Osteoblast (primary cell): ENCODE measurements around the gene ABCC1. TPM values are rescaled to one million over a fixed set of nuclear protein-coding genes. Genes with fewer than 3 reads are reported as not detected.

Source experiments
- DNase-seq: peaks from one replicate; pipeline ENCODE4 v3.0.0; 2011; ENCODE audit warnings: low spot score, mixed read lengths; ENCODE audit not compliant: insufficient read length; ENCODE audit errors: missing footprints
- H2AFZ ChIP-seq: 2 replicates; pipeline ENCODE4 v1.6.0; 2011; ENCODE audit warnings: mild to moderate bottlenecking, low read length
- H3K27ac ChIP-seq: 2 replicates; pipeline ENCODE4 v1.5.1; 2011; ENCODE audit warnings: mild to moderate bottlenecking, low read depth, low read length, moderate library complexity
- H3K27me3 ChIP-seq: 2 replicates; pipeline ENCODE4 v1.6.0; 2012; ENCODE audit warnings: mild to moderate bottlenecking, control low read depth, inconsistent platforms, low read length, moderate library complexity; ENCODE audit not compliant: insufficient read depth
- H3K36me3 ChIP-seq: 2 replicates; pipeline ENCODE4 v1.5.1; 2011; ENCODE audit warnings: mild to moderate bottlenecking, low read length, control low read depth, moderate library complexity; ENCODE audit not compliant: insufficient read depth
- H3K4me1 ChIP-seq: 2 replicates; pipeline ENCODE4 v1.5.1; 2011; ENCODE audit warnings: mild to moderate bottlenecking, low read length, control low read depth, moderate library complexity; ENCODE audit not compliant: insufficient read depth
- H3K4me2 ChIP-seq: 2 replicates; pipeline ENCODE4 v1.6.0; 2011; ENCODE audit warnings: mild to moderate bottlenecking, low read length; ENCODE audit not compliant: insufficient read depth
- H3K4me3 ChIP-seq: fragments of 200-600 bp; sonication (generic); 3 replicates; pipeline ENCODE4 v1.5.1; 2012; ENCODE audit warnings: mild to moderate bottlenecking, low read length, inconsistent platforms; ENCODE audit not compliant: insufficient read depth
- H3K79me2 ChIP-seq: 2 replicates; pipeline ENCODE4 v1.6.0; 2012; ENCODE audit warnings: mild to moderate bottlenecking, low read length, control low read depth, inconsistent platforms; ENCODE audit not compliant: insufficient read depth
- H3K9me3 ChIP-seq: 2 replicates; pipeline ENCODE4 v1.5.1; 2011; ENCODE audit warnings: low read depth, low read length, control low read depth
- H4K20me1 ChIP-seq: 2 replicates; pipeline ENCODE4 v1.6.0; 2012; ENCODE audit warnings: mild to moderate bottlenecking, low read length, control low read depth; ENCODE audit not compliant: insufficient read depth
- CTCF ChIP-seq: IDR thresholded peaks from 2 replicates; pipeline ENCODE4 v1.5.1; 2011; ENCODE audit warnings: mild to moderate bottlenecking, low read depth, low read length, moderate library complexity; ENCODE audit errors: extremely low read depth
- total RNA-seq: library from RNA; depleted of rRNA; stranded (reverse); fragments of >200 nt; gene quantifications from 2 replicates; pipeline ENCODE4 v1.2.3, GENCODE V29; 2012

Gene ABCC1
- total RNA-seq, 1 donor = 33.7 TPM

GRCh38 chr16:15963307-15963910 is 14.0 kb downstream of the ABCC1 start:
- H3K79me2 ChIP-seq = peaks cover 93% of the 10 kb centered on the region
- H3K4me1 ChIP-seq = peaks cover 11% of the 10 kb centered on the region
- H3K9me3 ChIP-seq = no peaks in the 10 kb centered on the region
- H4K20me1 ChIP-seq = peaks cover 60% of the 10 kb centered on the region
- DNase-seq = no peak
- H3K4me3 ChIP-seq = no peak overlapping the region
- no peak for TF ChIP-seq CTCF
- H3K36me3 ChIP-seq = no peaks in the 10 kb centered on the region
- H3K27ac ChIP-seq = no peak overlapping the region
- no peak overlapping the region for H2AFZ ChIP-seq
- no peaks in the 10 kb centered on the region for H3K27me3 ChIP-seq
- H3K4me2 ChIP-seq = no peak overlapping the region

DNA sequence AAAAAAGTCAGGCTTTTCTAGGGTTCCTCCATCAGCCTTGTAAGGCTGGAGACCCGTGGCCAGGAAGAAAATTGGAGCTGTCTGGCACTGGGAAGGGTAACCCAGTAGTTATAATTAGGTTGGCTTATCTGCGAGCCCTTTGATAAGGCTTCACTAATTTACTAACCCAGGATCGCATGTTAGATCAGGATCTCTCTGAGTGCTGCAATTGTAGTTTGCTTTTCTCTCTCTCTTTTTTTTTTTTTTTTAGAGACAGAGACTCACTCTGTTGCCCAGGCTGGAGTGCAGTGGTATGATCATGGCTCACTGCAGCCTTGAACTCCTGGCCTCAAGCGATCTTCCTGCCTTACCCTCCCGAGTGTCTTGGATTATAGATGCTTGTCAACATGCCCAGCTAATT is 17.0 kb downstream of the ABCC1 start:
- H3K27ac ChIP-seq = peak overlapping the region; percentile 30
- H3K4me2 ChIP-seq = no peak overlapping the region
- H4K20me1 ChIP-seq = peaks cover 35% of the 10 kb centered on the region

GRCh38 chr16:15966836-15967546 is 17.6 kb downstream of the ABCC1 start:
- H4K20me1 ChIP-seq = peaks cover 29% of the 10 kb centered on the region
- peaks cover 92% of the 10 kb centered on the region for H3K79me2 ChIP-seq

More for the DNA sequence above, 17.0 kb downstream of the ABCC1 start:
- Histone ChIP-seq H3K36me3 (no peaks in the 10 kb centered on the region), H3K4me1 (peaks cover 11% of the 10 kb centered on the region), H3K4me3 (no peak overlapping the region), H2AFZ (no peak overlapping the region), H3K79me2 (peaks cover 92% of the 10 kb centered on the region), H3K27me3 (no peaks in the 10 kb centered on the region), H3K9me3 (no peaks in the 10 kb centered on the region)
- no peak for TF ChIP-seq CTCF
- no peak for DNase-seq

More at GRCh38 chr16:15966836-15967546, 17.6 kb downstream of the ABCC1 start:
- Histone ChIP-seq H3K9me3 (no peaks in the 10 kb centered on the region), H3K4me1 (peaks cover 11% of the 10 kb centered on the region), H3K27me3 (no peaks in the 10 kb centered on the region), H3K4me2 (no peak overlapping the region), H3K27ac (no peak overlapping the region), H3K4me3 (no peak overlapping the region), H3K36me3 (no peaks in the 10 kb centered on the region), H2AFZ (no peak overlapping the region)
- no peak for TF ChIP-seq CTCF
- DNase-seq = peak; percentile 84
